SK-N-SH (cell line): ENCODE data around the gene TOX2. TPM values are rescaled to one million over a fixed set of nuclear protein-coding genes. Genes with fewer than 3 reads are reported as not detected.

ENCODE experiments used
- CTCF ChIA-PET: fragments of 300-600, 350-600 bp; formaldehyde crosslinking; extraction: SDS; loops from one replicate; lab custom pipeline; 2021; lab: Yijun Ruan, JAX
- POLR2A ChIA-PET: fragments of 350-600 bp; sonication (Branson Sonifier 250); formaldehyde crosslinking; extraction: SDS; loops from one replicate; lab custom pipeline; 2020; ENCODE audit warnings: antibody characterized with exemption, inconsistent platforms; lab: Yijun Ruan, JAX
- DNase-seq: peaks from one replicate; pipeline ENCODE4 v3.0.0; 2012
- H2AFZ ChIP-seq: fragments of 200-600 bp; sonication (generic); 2 replicates; pipeline ENCODE4 v1.8.1; 2016; ENCODE audit warnings: antibody characterized with exemption, mild to moderate bottlenecking, low read depth
- H3F3A ChIP-seq: fragments of 200-600 bp; sonication (generic); replicated peaks from 2 replicates; pipeline ENCODE3; 2016; ENCODE audit warnings: antibody characterized with exemption, mild to moderate bottlenecking; ENCODE audit not compliant: insufficient read depth
- H3K27ac ChIP-seq, 2 experiments: fragments of 200-500 bp in 1 of 2; fragments of 200-600 bp in 1 of 2; sonication (Bioruptor generic) in 1 of 2; sonication (generic), shearing (Covaris generic) in 1 of 2; 2 replicates each; pipeline versions ENCODE4 v1.5.1 to v1.6.1; 2014 to 2016; ENCODE audit warnings: low read depth in 2 of 2, inconsistent platforms in 1 of 2, low read length in 1 of 2, mild to moderate bottlenecking in 1 of 2, mixed read lengths in 1 of 2
- H3K27me3 ChIP-seq: fragments of 200-600 bp; sonication (generic), shearing (Covaris generic); 2 replicates; pipeline ENCODE4 v1.6.1; 2016; ENCODE audit warnings: mixed run types; ENCODE audit not compliant: insufficient read depth
- H3K36me3 ChIP-seq, 2 experiments: fragments of 200-500 bp in 1 of 2; fragments of 200-600 bp in 1 of 2; sonication (Bioruptor generic) in 1 of 2; sonication (generic) in 1 of 2; replicated peaks in 1 of 2; 2 replicates each; pipeline versions ENCODE3 to v1.5.1; 2014 to 2016; ENCODE audit warnings: low read length in 1 of 2, mild to moderate bottlenecking in 1 of 2; ENCODE audit not compliant: insufficient read depth in 2 of 2, control insufficient read depth in 1 of 2
- H3K4me1 ChIP-seq, 2 experiments: fragments of 200-500 bp in 1 of 2; fragments of 200-600 bp in 1 of 2; sonication (Bioruptor generic) in 1 of 2; sonication (generic), shearing (Covaris generic) in 1 of 2; 2 replicates each; pipeline versions ENCODE4 v1.5.1 to v1.6.1; 2014 to 2016; ENCODE audit warnings: low read depth in 1 of 2, low read length in 1 of 2, mixed run types in 1 of 2; ENCODE audit not compliant: insufficient read depth in 2 of 2, control insufficient read depth in 1 of 2
- H3K4me2 ChIP-seq: fragments of 200-600 bp; sonication (generic), shearing (Covaris generic); 2 replicates; pipeline ENCODE4 v1.6.1; 2017; ENCODE audit warnings: mixed run types
- H3K4me3 ChIP-seq, 2 experiments: fragments of 200-500 bp in 1 of 2; fragments of 200-600 bp in 1 of 2; sonication (Bioruptor generic) in 1 of 2; sonication (generic), shearing (Covaris generic) in 1 of 2; 2 replicates each; pipeline versions ENCODE4 v1.5.1 to v1.8.1; 2014 to 2016; ENCODE audit warnings: low read depth in 2 of 2, inconsistent platforms in 1 of 2, low read length in 1 of 2, mild to moderate bottlenecking in 1 of 2, mixed read lengths in 1 of 2, moderate library complexity in 1 of 2
- H3K79me2 ChIP-seq: fragments of 200-600 bp; sonication (generic); 2 replicates; pipeline ENCODE4 v1.8.1; 2017; ENCODE audit warnings: mild to moderate bottlenecking; ENCODE audit not compliant: insufficient read depth
- H3K9ac ChIP-seq: fragments of 200-600 bp; sonication (generic); 2 replicates; pipeline ENCODE4 v1.6.1; 2017; ENCODE audit warnings: mixed run types
- H3K9me2 ChIP-seq: fragments of 200-600 bp; sonication (generic); 2 replicates; pipeline ENCODE4 v1.6.1; 2017; ENCODE audit warnings: mixed run types
- H3K9me3 ChIP-seq: fragments of 200-600 bp; sonication (generic); 2 replicates; pipeline ENCODE4 v1.6.1; 2017; ENCODE audit warnings: mixed run types, mild to moderate bottlenecking, moderate library complexity
- H4K20me1 ChIP-seq: fragments of 200-600 bp; sonication (generic); 2 replicates; pipeline ENCODE4 v1.6.1; 2017; ENCODE audit warnings: mild to moderate bottlenecking, mixed run types; ENCODE audit not compliant: insufficient read depth
- ELF1 ChIP-seq: IDR thresholded peaks from 2 replicates; pipeline ENCODE4 v1.4.0; 2012
- EZH2phosphoT487 ChIP-seq: fragments of 200-600 bp; sonication (generic); IDR thresholded peaks from 2 replicates; pipeline ENCODE4 v1.6.1; 2017; ENCODE audit warnings: low read depth, mixed run types, mild to moderate bottlenecking, antibody characterized with exemption, moderate library complexity, borderline replicate concordance
- FOSL2 ChIP-seq: IDR thresholded peaks from 2 replicates; pipeline ENCODE4 v1.4.0; 2012; ENCODE audit warnings: low read depth, mild to moderate bottlenecking, moderate library complexity, borderline replicate concordance
- GATA2 ChIP-seq: sonication (generic); formaldehyde crosslinking; IDR thresholded peaks from 2 replicates; pipeline ENCODE4 v1.5.0; 2020; ENCODE audit warnings: mild to moderate bottlenecking, missing genetic modification reagents
- MEF2A ChIP-seq: IDR thresholded peaks from 2 replicates; pipeline ENCODE4 v1.4.0; 2012; ENCODE audit warnings: low read depth, borderline replicate concordance
- MXI1 ChIP-seq: IDR thresholded peaks from 2 replicates; pipeline ENCODE4 v1.6.1; 2012; ENCODE audit warnings: mild to moderate bottlenecking, low read depth, low read length, improper control_type of control experiment
- NFIC ChIP-seq: IDR thresholded peaks from 2 replicates; pipeline ENCODE4 v1.4.0; 2012; ENCODE audit warnings: borderline replicate concordance
- NRF1 ChIP-seq: IDR thresholded peaks from 2 replicates; pipeline ENCODE4 v1.6.1; 2012; ENCODE audit warnings: low read depth, mild to moderate bottlenecking, low read length
- RAD21 ChIP-seq: IDR thresholded peaks from 2 replicates; pipeline ENCODE4 v1.6.1; 2012; ENCODE audit warnings: mild to moderate bottlenecking, low read length
- RXRA ChIP-seq: IDR thresholded peaks from 2 replicates; pipeline ENCODE4 v1.4.0; 2012; ENCODE audit warnings: low read depth, mild to moderate bottlenecking, borderline replicate concordance
- SIN3A ChIP-seq: IDR thresholded peaks from 2 replicates; pipeline ENCODE4 v1.6.1; 2012; ENCODE audit warnings: low read depth, mild to moderate bottlenecking, low read length, moderate library complexity, borderline replicate concordance
- SMC3 ChIP-seq: IDR thresholded peaks from 2 replicates; pipeline ENCODE4 v1.6.1; 2012; ENCODE audit warnings: low read depth, low read length, improper control_type of control experiment
- TAF1 ChIP-seq: IDR thresholded peaks from 2 replicates; pipeline ENCODE4 v1.6.1; 2012; ENCODE audit warnings: low read depth, mild to moderate bottlenecking, low read length, moderate library complexity, borderline replicate concordance
- YY1 ChIP-seq: IDR thresholded peaks from 2 replicates; pipeline ENCODE4 v1.4.0; 2012; ENCODE audit warnings: low read depth, mild to moderate bottlenecking
- WGBS: methylation state at CpG from one replicate; pipeline ENCODE4 v1.1.6; 2017; ENCODE audit warnings: low lambda C conversion rate; 5-methylcytosine and 5-hydroxymethylcytosine counted together
- polyA plus RNA-seq, 3 experiments: library from polyadenylated mRNA; depleted of rRNA; stranded (reverse); fragments of >200 nt; gene quantifications; 2 replicates each; pipeline ENCODE4 v1.2.3, GENCODE V29; 2012
- TF ChIP-seq, protein P1 (sequence below): IDR thresholded peaks from 2 replicates; pipeline ENCODE4 v1.6.1; 2012; ENCODE audit warnings: mild to moderate bottlenecking, low read depth, low read length, moderate library complexity
- TF ChIP-seq, protein P2 (sequence below): IDR thresholded peaks from 2 replicates; pipeline ENCODE4 v1.4.0; 2012; ENCODE audit warnings: low read depth
- TF ChIP-seq, protein P3 (sequence below): IDR thresholded peaks from 2 replicates; pipeline ENCODE4 v1.4.0; 2012; ENCODE audit warnings: low read depth, borderline replicate concordance
- TF ChIP-seq, protein P4 (sequence below): fragments of 150-350 bp; IDR thresholded peaks from 2 replicates; pipeline ENCODE4 v1.6.1; 2017; ENCODE audit warnings: antibody characterized with exemption, low read length, low read depth, borderline replicate concordance

TOX2 gene
- polyA plus RNA-seq, 1 of the 3 experiments (the other 2 are of a cell fraction) = 15.4 TPM

DNA sequence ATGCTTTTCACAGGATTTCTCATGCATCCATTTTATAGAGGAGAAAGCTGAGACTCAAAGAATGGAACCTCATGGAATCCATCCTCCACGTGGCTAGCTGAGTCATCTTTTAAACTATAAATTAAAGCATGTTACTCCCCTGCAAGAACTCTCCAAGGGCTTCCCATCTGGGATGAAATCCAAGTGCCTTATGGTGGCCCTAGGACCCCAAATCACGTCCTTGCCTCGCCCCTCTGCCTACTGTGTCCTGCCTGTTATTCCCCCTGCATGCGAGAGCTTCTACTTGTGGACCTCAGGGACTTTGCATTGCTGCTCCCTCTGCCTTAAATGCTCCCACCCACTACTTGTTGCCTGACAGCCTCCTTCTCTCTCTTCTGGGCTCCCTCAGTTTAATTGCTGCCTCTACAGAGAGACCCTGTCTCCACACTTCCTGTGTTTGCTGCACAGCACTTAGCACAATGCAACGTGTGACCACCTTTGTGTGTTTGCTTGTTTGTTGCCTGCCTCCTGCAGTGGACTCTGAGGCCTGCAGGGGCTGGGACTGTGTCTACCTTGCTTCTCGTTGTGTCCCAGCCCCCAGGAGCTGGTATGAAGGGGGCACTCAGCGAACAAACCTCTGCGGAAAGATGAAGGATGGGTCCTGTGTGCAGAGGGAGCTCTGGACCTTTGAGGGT lies 39.4 kb downstream of the TOX2 start (continued):
- TF ChIP-seq, protein P1, sequence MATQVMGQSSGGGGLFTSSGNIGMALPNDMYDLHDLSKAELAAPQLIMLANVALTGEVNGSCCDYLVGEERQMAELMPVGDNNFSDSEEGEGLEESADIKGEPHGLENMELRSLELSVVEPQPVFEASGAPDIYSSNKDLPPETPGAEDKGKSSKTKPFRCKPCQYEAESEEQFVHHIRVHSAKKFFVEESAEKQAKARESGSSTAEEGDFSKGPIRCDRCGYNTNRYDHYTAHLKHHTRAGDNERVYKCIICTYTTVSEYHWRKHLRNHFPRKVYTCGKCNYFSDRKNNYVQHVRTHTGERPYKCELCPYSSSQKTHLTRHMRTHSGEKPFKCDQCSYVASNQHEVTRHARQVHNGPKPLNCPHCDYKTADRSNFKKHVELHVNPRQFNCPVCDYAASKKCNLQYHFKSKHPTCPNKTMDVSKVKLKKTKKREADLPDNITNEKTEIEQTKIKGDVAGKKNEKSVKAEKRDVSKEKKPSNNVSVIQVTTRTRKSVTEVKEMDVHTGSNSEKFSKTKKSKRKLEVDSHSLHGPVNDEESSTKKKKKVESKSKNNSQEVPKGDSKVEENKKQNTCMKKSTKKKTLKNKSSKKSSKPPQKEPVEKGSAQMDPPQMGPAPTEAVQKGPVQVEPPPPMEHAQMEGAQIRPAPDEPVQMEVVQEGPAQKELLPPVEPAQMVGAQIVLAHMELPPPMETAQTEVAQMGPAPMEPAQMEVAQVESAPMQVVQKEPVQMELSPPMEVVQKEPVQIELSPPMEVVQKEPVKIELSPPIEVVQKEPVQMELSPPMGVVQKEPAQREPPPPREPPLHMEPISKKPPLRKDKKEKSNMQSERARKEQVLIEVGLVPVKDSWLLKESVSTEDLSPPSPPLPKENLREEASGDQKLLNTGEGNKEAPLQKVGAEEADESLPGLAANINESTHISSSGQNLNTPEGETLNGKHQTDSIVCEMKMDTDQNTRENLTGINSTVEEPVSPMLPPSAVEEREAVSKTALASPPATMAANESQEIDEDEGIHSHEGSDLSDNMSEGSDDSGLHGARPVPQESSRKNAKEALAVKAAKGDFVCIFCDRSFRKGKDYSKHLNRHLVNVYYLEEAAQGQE = no peak

DNA sequence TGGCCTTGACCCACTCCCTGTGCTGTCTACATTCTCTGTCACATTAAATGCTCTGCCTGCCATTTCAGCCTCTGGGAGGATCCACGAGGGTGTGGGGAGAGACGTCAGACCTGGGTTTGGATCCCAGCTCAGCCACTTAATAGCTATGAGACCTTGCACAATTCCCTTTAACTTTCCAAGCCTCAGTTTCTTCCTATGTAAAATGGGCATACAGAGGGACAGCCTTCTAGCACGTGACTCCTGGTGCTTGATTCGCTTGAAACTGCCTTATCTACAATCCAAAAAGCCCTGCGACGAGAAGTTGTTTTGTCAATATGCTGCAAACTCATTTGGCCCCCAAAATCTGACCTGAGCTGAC lies 40.0 kb downstream of the TOX2 start:
- no peaks in the 10 kb centered on the region for H3K9me2 ChIP-seq
- H2AFZ ChIP-seq = no peak overlapping the region
- peak overlapping the region; percentile 75 for H3K4me2 ChIP-seq
- WGBS = 90% methylated on average over 6 of the region's 6 CpGs
- CTCF ChIA-PET = interaction anchor here (1.3 kb wide), 1 partner anchor 14 kb away, joined by 3 read pairs; no protein-coding TSS in a partner anchor
- no peak overlapping the region for H3K4me3 ChIP-seq
- no peaks in the 10 kb centered on the region for H3K36me3 ChIP-seq
- H3K9me3 ChIP-seq = no peaks in the 10 kb centered on the region
- H4K20me1 ChIP-seq = no peaks in the 10 kb centered on the region
- TF ChIP-seq YY1 (no peak), ELF1 (no peak), NRF1 (no peak), FOSL2 (no peak), MEF2A (no peak), GATA2 (CRISPR knock-in tag) (no peak), MXI1 (no peak), SIN3A (no peak), SMC3 (no peak), NFIC (no peak), RXRA (no peak), TAF1 (no peak), EZH2phosphoT487 (no peak), RAD21 (no peak)
- TF ChIP-seq, protein P2, sequence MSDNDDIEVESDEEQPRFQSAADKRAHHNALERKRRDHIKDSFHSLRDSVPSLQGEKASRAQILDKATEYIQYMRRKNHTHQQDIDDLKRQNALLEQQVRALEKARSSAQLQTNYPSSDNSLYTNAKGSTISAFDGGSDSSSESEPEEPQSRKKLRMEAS = no peak
- TF ChIP-seq, protein P3, sequence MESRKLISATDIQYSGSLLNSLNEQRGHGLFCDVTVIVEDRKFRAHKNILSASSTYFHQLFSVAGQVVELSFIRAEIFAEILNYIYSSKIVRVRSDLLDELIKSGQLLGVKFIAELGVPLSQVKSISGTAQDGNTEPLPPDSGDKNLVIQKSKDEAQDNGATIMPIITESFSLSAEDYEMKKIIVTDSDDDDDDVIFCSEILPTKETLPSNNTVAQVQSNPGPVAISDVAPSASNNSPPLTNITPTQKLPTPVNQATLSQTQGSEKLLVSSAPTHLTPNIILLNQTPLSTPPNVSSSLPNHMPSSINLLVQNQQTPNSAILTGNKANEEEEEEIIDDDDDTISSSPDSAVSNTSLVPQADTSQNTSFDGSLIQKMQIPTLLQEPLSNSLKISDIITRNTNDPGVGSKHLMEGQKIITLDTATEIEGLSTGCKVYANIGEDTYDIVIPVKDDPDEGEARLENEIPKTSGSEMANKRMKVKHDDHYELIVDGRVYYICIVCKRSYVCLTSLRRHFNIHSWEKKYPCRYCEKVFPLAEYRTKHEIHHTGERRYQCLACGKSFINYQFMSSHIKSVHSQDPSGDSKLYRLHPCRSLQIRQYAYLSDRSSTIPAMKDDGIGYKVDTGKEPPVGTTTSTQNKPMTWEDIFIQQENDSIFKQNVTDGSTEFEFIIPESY = no peak
- TF ChIP-seq, protein P1 = no peak
- TF ChIP-seq, protein P4, sequence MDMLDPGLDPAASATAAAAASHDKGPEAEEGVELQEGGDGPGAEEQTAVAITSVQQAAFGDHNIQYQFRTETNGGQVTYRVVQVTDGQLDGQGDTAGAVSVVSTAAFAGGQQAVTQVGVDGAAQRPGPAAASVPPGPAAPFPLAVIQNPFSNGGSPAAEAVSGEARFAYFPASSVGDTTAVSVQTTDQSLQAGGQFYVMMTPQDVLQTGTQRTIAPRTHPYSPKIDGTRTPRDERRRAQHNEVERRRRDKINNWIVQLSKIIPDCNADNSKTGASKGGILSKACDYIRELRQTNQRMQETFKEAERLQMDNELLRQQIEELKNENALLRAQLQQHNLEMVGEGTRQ = no peak
- H3K79me2 ChIP-seq = no peaks in the 10 kb centered on the region
- H3K4me1 ChIP-seq = peaks cover 45 to 49% of the 10 kb centered on the region in 2 experiments
- DNase-seq = no peak
- POLR2A ChIA-PET = no interaction called here
- no peaks in the 10 kb centered on the region for H3K27me3 ChIP-seq
- peaks cover 26% of the 10 kb centered on the region for H3F3A ChIP-seq
- peak overlapping the region; percentile 45; the same call in 1 of the 2 replicates for H3K9ac ChIP-seq
- H3K27ac ChIP-seq = peak overlapping the region; percentile 9 to 94; a peak in 3 of 4 replicates
